ENCODE measurements around the gene ATP13A1.
A peak's percentile ranks its signal among the peaks of the same experiment; 100 is the strongest.

The ATP13A1 gene

DNA sequence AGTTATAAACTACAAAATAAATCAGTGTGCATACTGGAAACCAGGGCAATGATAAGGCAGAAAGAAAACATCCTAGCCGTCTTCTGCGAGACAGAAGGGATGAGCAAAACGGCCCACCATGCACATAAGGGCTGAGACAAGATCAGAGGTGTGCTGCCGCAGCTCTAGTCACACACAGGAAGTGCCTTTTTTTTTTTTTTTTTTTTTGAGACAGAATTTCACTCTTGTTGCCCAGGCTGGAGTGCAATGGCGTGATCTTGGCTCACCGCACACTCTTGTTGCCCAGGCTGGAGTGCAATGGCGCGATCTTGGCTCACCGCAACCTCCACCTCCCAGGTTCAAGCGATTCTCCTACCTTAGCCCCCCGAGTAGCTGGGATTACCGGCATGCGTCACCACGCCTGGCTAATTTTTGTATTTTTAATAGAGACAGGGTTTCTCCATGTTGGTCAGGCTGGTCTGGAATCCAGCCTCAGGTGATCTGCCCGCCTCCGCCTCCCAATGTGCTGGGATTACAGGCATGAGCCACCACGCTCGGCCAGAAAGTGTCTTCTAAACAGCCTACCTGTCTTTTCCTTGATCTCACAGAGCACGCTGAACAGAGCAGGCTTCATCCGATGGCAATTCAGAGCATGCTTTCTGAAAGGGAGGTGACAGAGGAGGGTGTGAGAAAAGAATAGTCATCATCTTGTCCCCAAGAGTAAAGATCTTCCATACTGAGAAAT lies 64.6 kb downstream of the ATP13A1 start:
- DNase-seq (ENCODE audit: low read depth, low spot score), result peak; percentile 81
- H3K4me3 ChIP-seq (ENCODE audit: low read length), result peak overlapping the region; percentile 23

DNA sequence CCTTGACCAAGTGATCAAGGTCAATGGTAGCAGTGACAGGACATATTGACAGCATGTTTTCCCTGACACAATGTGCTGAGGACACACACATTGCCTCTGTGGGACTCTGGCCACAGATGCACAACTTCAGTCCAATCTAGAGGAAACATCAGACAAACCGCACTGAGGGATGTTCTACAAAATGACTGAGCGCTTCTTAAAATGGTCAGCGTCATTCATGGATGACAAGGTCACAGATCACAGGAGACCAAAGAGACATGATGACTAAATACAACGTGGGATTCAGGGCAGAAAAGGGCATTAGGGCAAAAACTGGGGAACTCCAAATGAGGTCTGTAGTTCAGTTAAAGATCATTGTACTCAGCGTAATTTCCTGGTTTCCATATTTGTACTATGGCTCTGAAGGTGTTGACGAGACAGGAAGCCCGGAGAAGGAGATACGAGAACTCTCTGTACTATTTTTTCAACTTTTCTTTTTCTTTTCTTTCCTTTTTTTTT lies 65.6 kb downstream of the ATP13A1 start:
- no peak overlapping the region for H3K4me3 ChIP-seq (ENCODE audit: low read length)

More for the DNA sequence above, 65.6 kb downstream of the ATP13A1 start:
- DNase-seq (ENCODE audit: low read depth, low spot score), result no peak

Data from Jurkat, Clone E6-1 (cell line).